ENCODE measurements around the gene LSM4. TPM values are rescaled to one million over a fixed set of nuclear protein-coding genes. Genes with fewer than 3 reads are reported as not detected.

LSM4 gene
- total and polyA plus RNA-seq, 2 experiments from 2014 or later: 591 to 637 TPM

DNA sequence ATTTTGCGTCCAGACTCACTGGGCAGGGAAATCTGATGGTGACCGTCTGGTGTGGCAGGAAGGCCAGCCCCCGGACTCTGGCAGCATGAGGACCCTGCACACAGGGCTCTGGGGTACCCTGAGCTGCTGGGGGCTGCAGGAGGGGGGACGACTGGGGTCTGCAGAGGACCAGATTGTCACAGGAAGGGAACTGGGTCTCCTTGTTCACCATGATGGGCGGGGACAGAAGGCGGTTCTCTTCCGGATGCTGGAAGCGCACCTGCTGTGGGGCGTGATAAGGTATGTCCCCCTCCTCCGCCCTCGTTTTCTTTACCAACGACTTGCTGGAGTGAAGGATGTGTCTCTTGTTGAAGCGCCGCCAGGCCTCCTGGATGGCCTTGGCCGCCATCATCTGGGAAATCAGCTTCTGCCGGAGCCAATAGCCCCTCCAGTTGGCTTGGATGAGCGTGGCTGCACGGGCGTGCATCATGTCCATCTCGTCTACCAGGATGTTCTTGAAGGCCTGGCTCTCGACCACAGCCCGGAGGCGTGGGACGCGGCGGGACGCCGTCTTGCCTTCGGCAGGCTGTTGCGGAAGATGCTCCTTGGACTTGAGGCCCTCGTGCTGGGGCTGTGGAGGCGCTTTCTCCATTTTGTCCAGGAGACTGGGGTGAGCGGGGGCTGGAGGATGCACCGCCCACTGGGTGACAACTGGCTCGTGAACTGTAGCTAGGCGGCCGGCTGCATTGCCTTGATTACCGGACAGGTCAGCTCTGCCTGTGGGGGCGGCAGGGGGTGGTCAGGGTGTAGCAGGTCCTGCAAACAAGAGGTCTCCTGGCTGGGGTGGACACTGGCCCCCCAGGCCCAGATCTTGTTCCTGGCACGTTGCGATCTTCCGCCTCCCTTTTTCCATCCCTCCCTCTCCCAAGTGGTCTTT lies 55.8 kb downstream of the LSM4 start (continued):
- TF ChIP-seq, protein P1, sequence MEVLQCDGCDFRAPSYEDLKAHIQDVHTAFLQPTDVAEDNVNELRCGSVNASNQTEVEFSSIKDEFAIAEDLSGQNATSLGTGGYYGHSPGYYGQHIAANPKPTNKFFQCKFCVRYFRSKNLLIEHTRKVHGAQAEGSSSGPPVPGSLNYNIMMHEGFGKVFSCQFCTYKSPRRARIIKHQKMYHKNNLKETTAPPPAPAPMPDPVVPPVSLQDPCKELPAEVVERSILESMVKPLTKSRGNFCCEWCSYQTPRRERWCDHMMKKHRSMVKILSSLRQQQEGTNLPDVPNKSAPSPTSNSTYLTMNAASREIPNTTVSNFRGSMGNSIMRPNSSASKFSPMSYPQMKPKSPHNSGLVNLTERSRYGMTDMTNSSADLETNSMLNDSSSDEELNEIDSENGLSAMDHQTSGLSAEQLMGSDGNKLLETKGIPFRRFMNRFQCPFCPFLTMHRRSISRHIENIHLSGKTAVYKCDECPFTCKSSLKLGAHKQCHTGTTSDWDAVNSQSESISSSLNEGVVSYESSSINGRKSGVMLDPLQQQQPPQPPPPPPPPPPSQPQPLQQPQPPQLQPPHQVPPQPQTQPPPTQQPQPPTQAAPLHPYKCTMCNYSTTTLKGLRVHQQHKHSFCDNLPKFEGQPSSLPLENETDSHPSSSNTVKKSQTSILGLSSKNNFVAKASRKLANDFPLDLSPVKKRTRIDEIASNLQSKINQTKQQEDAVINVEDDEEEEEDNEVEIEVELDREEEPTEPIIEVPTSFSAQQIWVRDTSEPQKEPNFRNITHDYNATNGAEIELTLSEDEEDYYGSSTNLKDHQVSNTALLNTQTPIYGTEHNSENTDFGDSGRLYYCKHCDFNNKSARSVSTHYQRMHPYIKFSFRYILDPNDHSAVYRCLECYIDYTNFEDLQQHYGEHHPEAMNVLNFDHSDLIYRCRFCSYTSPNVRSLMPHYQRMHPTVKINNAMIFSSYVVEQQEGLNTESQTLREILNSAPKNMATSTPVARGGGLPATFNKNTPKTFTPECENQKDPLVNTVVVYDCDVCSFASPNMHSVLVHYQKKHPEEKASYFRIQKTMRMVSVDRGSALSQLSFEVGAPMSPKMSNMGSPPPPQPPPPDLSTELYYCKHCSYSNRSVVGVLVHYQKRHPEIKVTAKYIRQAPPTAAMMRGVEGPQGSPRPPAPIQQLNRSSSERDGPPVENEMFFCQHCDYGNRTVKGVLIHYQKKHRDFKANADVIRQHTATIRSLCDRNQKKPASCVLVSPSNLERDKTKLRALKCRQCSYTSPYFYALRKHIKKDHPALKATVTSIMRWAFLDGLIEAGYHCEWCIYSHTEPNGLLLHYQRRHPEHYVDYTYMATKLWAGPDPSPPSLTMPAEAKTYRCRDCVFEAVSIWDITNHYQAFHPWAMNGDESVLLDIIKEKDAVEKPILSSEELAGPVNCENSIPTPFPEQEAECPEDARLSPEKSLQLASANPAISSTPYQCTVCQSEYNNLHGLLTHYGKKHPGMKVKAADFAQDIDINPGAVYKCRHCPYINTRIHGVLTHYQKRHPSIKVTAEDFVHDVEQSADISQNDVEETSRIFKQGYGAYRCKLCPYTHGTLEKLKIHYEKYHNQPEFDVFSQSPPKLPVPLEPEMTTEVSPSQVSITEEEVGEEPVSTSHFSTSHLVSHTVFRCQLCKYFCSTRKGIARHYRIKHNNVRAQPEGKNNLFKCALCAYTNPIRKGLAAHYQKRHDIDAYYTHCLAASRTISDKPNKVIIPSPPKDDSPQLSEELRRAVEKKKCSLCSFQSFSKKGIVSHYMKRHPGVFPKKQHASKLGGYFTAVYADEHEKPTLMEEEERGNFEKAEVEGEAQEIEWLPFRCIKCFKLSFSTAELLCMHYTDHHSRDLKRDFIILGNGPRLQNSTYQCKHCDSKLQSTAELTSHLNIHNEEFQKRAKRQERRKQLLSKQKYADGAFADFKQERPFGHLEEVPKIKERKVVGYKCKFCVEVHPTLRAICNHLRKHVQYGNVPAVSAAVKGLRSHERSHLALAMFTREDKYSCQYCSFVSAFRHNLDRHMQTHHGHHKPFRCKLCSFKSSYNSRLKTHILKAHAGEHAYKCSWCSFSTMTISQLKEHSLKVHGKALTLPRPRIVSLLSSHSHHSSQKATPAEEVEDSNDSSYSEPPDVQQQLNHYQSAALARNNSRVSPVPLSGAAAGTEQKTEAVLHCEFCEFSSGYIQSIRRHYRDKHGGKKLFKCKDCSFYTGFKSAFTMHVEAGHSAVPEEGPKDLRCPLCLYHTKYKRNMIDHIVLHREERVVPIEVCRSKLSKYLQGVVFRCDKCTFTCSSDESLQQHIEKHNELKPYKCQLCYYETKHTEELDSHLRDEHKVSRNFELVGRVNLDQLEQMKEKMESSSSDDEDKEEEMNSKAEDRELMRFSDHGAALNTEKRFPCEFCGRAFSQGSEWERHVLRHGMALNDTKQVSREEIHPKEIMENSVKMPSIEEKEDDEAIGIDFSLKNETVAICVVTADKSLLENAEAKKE (CRISPR knock-in tag; IDR thresholded peaks at IDR 0.05): no peak
- TF ChIP-seq NANOG (IDR thresholded peaks at IDR 0.05; ENCODE audit: borderline replicate concordance) (no peak), JUNB (IDR thresholded peaks at IDR 0.05; ENCODE audit: unreplicated experiment) (no peak), CTCF (conservative IDR thresholded peaks at IDR 0.05; ENCODE audit: low read depth in 2 of 2) (no peak), ETS1 (IDR thresholded peaks at IDR 0.05) (no peak)

All from GM23338 (cell line).